ENCODE results near the gene FAM83B.
"Not testable (repeated sequence)": the region's sequence is repeated elsewhere in the genome, so short reads cannot be mapped to it uniquely, and the experiment has no call there.

The FAM83B gene, protein sequence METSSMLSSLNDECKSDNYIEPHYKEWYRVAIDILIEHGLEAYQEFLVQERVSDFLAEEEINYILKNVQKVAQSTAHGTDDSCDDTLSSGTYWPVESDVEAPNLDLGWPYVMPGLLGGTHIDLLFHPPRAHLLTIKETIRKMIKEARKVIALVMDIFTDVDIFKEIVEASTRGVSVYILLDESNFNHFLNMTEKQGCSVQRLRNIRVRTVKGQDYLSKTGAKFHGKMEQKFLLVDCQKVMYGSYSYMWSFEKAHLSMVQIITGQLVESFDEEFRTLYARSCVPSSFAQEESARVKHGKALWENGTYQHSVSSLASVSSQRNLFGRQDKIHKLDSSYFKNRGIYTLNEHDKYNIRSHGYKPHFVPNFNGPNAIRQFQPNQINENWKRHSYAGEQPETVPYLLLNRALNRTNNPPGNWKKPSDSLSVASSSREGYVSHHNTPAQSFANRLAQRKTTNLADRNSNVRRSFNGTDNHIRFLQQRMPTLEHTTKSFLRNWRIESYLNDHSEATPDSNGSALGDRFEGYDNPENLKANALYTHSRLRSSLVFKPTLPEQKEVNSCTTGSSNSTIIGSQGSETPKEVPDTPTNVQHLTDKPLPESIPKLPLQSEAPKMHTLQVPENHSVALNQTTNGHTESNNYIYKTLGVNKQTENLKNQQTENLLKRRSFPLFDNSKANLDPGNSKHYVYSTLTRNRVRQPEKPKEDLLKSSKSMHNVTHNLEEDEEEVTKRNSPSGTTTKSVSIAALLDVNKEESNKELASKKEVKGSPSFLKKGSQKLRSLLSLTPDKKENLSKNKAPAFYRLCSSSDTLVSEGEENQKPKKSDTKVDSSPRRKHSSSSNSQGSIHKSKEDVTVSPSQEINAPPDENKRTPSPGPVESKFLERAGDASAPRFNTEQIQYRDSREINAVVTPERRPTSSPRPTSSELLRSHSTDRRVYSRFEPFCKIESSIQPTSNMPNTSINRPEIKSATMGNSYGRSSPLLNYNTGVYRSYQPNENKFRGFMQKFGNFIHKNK

DNA sequence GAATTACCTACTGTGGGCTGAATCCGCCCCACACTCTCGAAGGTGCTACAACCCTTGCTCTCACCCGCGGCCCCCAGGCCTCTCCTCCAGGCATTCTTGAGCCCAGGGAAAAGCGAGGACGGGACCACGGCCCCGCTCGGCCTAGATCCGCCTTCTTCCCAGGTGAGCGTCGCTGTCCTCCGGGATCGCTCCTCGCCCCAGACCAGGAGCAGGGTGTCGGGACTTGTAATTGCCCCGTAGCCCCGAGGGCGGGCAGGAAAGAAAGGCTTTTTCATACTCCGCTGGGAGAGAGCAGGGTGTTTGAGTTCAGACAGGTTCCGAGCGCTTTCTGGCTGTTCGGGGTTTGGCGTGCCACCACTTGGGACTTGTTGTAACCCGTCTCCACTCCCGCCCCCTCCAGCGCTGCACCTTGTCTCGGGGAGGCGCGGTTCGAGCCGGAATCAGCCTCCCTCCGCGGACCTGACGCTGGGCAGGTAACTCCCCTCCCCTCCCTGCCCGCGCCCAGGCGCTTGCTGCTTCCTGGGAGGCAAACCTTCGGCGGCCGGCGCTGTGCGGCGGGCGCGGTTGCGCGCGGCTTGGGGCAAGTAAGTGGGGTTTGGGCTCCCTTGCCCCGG lies at the start of gene FAM83B:
Gene FAM83B, plus strand, starts transcription at position 529 of the 614 bp plus-strand sequence. CDS start 23,476 bp downstream, outside the sequence.
- peak; percentile 70 for DNase-seq (ENCODE audit: low spot score)

- DNase-seq (ENCODE audit: low spot score), result not testable (repeated sequence)
Observed at GRCh38 chr6:54796918-54797317, 49.7 kb upstream of the FAM83B start.

GRCh38 chr6:54800050-54800600 lies 46.4 kb upstream of the FAM83B start:
- no peak for DNase-seq (ENCODE audit: low spot score)

DNA sequence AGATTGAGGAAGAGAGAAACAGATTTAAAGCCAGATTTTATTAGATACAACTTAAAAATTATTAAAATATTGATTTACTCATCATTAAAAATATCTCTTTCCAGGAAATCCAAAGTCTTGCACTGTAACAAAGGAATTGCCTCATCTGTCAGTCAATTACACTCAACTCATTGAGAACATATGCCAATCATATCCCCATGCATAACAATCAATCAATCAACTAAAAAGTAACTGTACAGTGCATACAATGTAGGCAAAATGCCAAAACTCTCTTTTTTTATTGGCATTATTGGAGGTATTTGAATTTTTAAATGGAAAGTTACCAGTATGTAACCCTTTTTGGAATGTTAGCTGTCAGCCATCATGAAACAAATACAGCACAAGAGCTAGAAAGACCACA lies 45.3 kb upstream of the FAM83B start:
- DNase-seq (ENCODE audit: low spot score), result no peak

DNA sequence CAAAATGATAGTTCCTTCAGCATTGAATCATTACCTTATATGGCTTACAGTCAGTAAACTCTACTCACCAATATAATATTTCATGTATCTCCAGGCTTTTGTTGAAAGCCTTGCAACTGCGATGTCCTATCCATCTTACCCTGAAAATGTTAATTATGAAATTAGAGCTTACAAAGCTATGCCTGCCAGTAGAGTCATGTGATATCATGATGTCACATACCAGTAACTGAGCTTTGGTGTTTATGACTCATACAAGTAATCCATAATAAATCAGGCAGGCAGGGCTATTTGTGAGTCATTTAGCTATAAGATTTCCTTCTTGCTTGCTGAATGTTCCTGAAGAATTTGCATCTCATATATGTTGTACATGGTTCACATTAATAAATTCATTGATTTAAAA lies 44.9 kb upstream of the FAM83B start:
- DNase-seq (ENCODE audit: low spot score), result no peak

DNA sequence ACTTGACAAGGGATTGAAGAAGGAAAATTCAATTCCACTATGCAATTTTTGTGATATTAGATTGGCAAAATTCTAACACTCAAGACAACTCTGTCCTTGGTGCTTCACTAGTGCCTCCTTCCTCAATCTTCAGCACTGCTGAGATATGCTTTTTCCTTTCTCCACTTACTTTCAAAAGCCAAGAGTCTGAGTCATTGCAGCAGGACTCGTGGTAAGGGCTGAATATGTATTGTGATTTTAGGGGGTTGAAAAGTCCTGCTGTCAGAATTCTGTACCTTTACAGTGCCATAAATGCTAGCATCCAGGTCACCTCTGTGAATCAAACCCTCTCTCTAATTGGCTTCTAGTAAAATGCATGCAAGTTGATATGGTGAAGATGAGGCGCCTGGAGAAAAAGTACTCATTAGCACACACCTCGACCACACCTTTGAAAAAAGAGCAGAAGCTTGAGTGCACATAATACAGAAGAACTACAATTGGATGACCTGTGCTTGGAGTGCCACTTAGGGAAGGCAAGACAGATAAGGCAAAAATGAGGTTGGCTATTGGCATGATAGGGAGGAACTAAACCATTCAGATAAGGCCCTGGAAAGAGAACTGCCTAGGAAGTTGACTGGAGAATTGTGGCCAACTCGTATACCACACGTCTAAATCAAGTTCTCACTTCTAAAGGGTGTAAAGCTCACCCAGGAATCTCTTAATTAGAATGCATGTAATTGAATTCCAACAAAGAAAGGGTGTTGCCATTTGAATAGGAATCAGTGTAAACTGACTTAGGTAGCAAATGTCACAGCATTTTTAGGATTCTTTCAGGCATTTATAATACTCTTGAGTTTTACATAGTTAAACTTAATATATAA lies 43.6 kb upstream of the FAM83B start:
- DNase-seq (ENCODE audit: low spot score), result no peak

- DNase-seq (ENCODE audit: low spot score), result no peak
Observed at GRCh38 chr6:54805077-54805476, 41.5 kb upstream of the FAM83B start.

DNA sequence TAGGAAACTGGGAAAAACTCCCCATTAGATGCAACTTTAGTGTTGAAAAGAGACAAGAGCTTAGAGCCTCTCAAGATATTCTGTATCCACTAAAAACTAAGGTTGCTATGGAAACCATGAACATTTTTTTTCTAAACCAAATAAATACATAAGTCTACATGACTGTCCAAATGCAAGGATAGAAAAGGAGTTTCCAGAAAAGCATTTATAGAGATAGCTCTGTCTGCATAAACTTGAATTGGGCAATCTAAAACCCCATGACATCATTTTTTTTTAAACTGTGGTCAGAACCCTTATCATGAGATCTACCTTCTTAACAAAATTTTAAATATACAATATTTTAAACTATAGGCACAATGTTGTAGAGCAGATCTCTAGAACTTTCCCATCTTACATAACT lies 36.4 kb upstream of the FAM83B start:
- no peak for DNase-seq (ENCODE audit: low spot score)

GRCh38 chr6:54813892-54814291 lies 32.7 kb upstream of the FAM83B start:
- no peak for DNase-seq (ENCODE audit: low spot score)

GRCh38 chr6:54817236-54817635 lies 29.3 kb upstream of the FAM83B start:
- DNase-seq (ENCODE audit: low spot score), result no peak

GRCh38 chr6:54817834-54818233 lies 28.7 kb upstream of the FAM83B start:
- no peak for DNase-seq (ENCODE audit: low spot score)

DNA sequence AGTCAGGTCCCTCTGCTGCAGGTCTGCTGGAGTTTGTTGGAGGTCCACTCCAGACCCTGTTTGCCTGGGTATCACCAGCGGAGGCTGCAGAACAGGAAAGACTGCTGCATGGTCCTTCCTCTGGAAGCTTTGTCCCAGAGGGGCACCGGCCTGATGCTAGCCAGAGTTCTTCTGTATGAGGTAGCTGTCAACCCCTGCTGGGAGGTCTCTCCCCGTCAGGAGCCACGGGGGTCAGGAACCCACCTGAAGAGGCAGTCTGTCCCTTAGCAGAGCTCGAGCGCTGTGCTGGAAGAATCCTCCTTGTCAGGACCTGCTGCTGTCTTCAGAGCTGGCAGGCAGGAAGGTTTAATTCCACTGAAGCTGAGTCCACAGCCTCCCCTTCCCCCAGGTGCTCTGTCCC lies 22.3 kb upstream of the FAM83B start:
- DNase-seq (ENCODE audit: low spot score), result not testable (repeated sequence)

DNA sequence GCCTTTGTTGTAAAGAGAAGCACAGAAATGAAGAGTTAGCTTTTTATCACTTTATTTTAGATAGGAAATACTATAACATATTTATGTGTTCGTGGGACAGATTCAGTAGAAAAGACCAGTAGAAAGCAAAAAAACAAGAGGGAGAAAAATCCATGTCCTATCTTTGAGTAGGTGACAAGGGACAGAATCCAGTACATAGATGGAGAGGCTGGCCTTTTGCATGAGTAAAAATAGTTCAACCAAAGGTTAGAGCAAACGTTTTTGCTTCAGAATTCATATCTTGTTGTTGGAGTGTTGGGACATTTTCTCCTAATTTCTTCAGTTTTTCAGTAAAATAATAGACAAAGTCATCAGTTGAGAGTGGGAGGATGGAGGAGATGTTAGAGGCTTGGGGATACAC lies 19.6 kb upstream of the FAM83B start:
- DNase-seq (ENCODE audit: low spot score), result no peak

DNA sequence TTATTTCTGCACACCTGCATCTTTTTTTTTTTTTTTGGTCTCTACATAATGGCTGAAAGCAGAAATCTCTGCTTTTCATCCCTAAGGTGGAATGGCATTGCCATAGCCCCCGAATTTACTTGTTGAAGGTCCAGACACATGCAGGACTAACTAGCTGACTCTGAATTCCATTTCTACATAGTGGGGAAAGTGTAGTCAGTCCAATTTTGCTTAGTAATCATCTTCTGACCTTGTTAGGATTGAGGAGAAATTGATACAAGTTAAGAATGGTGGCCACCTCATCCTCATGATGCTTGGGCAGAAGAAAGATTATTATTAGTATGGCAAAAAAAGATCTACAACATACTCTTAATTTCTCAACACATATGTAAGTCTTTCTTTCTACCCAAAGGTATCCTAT lies 16.4 kb upstream of the FAM83B start:
- no peak for DNase-seq (ENCODE audit: low spot score)

- no peak for DNase-seq (ENCODE audit: low spot score)
Observed at GRCh38 chr6:54835176-54835575, 11.4 kb upstream of the FAM83B start.

GRCh38 chr6:54846857-54847674 lies 495 bp downstream of the FAM83B start:
- DNase-seq (ENCODE audit: low spot score), result peak; percentile 66

DNA sequence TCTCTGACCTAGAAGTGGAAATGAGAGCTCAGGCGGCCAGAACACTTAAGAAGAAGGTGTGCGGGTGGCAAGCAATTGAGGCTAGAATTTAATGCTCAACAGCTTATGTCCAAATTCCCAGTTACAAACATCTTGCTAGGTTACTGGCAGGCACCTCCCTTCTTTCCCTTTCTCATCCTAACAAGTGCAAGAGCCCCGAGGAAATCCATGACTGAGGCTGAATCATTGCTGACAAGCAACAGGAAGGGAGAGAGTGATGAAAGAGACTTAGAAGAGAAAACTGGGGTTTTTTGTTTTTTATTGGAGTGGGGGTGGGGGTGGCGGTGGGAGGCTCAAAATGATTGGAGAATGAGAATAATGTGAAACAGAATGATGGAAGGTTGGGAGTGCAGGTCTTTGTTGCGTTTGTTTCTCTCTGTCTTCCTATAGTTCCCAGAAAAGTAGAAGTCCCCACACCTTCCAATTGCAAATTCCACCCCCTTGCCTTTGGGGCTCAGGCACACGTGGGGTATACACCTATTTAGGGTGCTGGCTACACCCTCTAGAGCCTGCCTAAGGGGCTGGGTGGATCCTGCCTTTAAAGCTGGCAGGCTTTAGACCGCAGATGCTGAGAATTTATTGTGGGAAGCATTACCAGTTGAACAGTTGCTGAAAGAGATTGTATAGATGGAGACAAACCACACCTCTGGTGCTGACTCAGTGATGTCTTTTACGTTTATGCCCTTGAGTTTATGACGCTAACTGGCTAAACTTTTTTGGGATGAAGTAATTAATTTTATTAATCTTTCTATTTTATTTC lies 1.4 kb downstream of the FAM83B start:
- no peak for DNase-seq (ENCODE audit: low spot score)

- DNase-seq (ENCODE audit: low spot score), result no peak
Observed at GRCh38 chr6:54850114-54850513, 3.5 kb downstream of the FAM83B start.

- no peak for DNase-seq (ENCODE audit: low spot score)
Observed at GRCh38 chr6:54856129-54856528, 9.6 kb downstream of the FAM83B start.

All from ecto neural progenitor cell (in vitro differentiated cells).